SU-DHL-6 (cell line): ENCODE measurements around the gene RBM33.

Experiments used
- CTCF ChIP-seq: fragments of 200-600 bp; sonication (generic); IDR thresholded peaks from one replicate; pipeline ENCODE4 v1.5.1; 2017; ENCODE audit warnings: antibody characterized with exemption, mild to moderate bottlenecking, low read length, moderate library complexity; ENCODE audit not compliant: insufficient read depth, poor library complexity, severe bottlenecking
- EZH2phosphoT487 ChIP-seq: fragments of 200-600 bp; sonication (generic), shearing (Covaris generic); conservative IDR thresholded peaks from 2 replicates; pipeline ENCODE4 v1.6.1; 2018; ENCODE audit warnings: mild to moderate bottlenecking, antibody characterized with exemption, low read length, moderate library complexity, mixed read lengths

- TF ChIP-seq CTCF: no peak
- TF ChIP-seq EZH2phosphoT487: no peak
These were observed 116.7 kb downstream of the RBM33 start for GRCh38 chr7:155761162-155761561.
